HepG2 (cell line): ENCODE data around the gene CBLC. TPM values are rescaled to one million over a fixed set of nuclear protein-coding genes. Genes with fewer than 3 reads are reported as not detected.

ENCODE experiments used
- ATF7-NPFF ChIP-seq: sonication (generic); formaldehyde crosslinking; IDR thresholded peaks from 2 replicates; pipeline ENCODE4 v1.8.1; 2023; ENCODE audit warnings: mild to moderate bottlenecking, low read depth, missing genetic modification reagents, moderate library complexity
- BHLHE40 ChIP-seq: IDR thresholded peaks from 2 replicates; pipeline ENCODE4 v1.6.1; 2011; ENCODE audit warnings: low read length, improper control_type of control experiment
- FOSL1 ChIP-seq: sonication (generic); formaldehyde crosslinking; IDR thresholded peaks from 2 replicates; pipeline ENCODE4 v1.9.0; 2021; ENCODE audit warnings: missing genetic modification reagents, borderline replicate concordance
- FOXA1 ChIP-seq, 2 experiments: fragments of 450-650 bp in 1 of 2; sonication (generic) in 1 of 2; formaldehyde crosslinking in 1 of 2; IDR thresholded peaks; 2 replicates each; pipeline versions ENCODE4 v1.4.0 to v1.6.1; 2016 to 2020; ENCODE audit warnings: missing genetic modification reagents in 1 of 2
- HNRNPLL ChIP-seq: fragments of 200-400 bp; formaldehyde crosslinking; IDR thresholded peaks from 2 replicates; pipeline ENCODE4 v1.6.1; 2017; ENCODE audit warnings: mild to moderate bottlenecking, low read depth, low read length; ENCODE audit not compliant: poor library complexity, severe bottlenecking
- IKZF5 ChIP-seq: IDR thresholded peaks from 2 replicates; pipeline ENCODE4 v1.6.1; 2018; ENCODE audit warnings: missing genetic modification reagents, mild to moderate bottlenecking, missing compliant biosample characterization
- KLF13 ChIP-seq: sonication (generic); formaldehyde crosslinking; IDR thresholded peaks from 2 replicates; pipeline ENCODE4 v1.4.0; 2020; ENCODE audit warnings: mild to moderate bottlenecking, missing genetic modification reagents
- MTA1 ChIP-seq: sonication (generic); formaldehyde crosslinking; IDR thresholded peaks from 2 replicates; pipeline ENCODE4 v1.4.0; 2020; ENCODE audit warnings: missing genetic modification reagents, mild to moderate bottlenecking, borderline replicate concordance
- SIX4 ChIP-seq: sonication (generic); formaldehyde crosslinking; IDR thresholded peaks from 2 replicates; pipeline ENCODE4 v1.4.0; 2020; ENCODE audit warnings: missing genetic modification reagents
- TAF1 ChIP-seq: sonication (generic); formaldehyde crosslinking; IDR thresholded peaks from 2 replicates; pipeline ENCODE4 v1.4.0; 2020; ENCODE audit warnings: missing genetic modification reagents
- ZBTB2 ChIP-seq: sonication (generic); formaldehyde crosslinking; IDR thresholded peaks from 2 replicates; pipeline ENCODE4 v1.8.0; 2022; ENCODE audit warnings: low read depth, missing genetic modification reagents
- ZNF30 ChIP-seq: sonication (generic); formaldehyde crosslinking; IDR thresholded peaks from 2 replicates; pipeline ENCODE4 v1.5.0; 2020; ENCODE audit warnings: mild to moderate bottlenecking, missing genetic modification reagents
- ZNF768 ChIP-seq: sonication (generic); formaldehyde crosslinking; IDR thresholded peaks from 2 replicates; pipeline ENCODE4 v1.4.0; 2020; ENCODE audit warnings: missing genetic modification reagents
- ZSCAN25 ChIP-seq: sonication (generic); formaldehyde crosslinking; IDR thresholded peaks from 2 replicates; pipeline ENCODE4 v1.8.0; 2022; ENCODE audit warnings: mild to moderate bottlenecking, missing genetic modification reagents
- polyA plus RNA-seq, 8 experiments: library from polyadenylated mRNA; depleted of rRNA in 3 of 8; stranded (reverse) in 7 of 8; unstranded in 1 of 8; fragments of >200 nt; fragmentation: Illumina TruSeq in 4 of 8; extraction: Trizol in 4 of 8; gene quantifications; 2 replicates each; pipeline versions ENCODE4 v1.2.1 to v1.2.3, GENCODE V29; 2011 to 2016; ENCODE audit warnings: low read depth in 4 of 8, missing spikeins in 1 of 8, mixed read lengths in 1 of 8; ENCODE audit not compliant: insufficient read depth in 1 of 8
- total RNA-seq, 5 experiments: library from RNA; depleted of rRNA; stranded (reverse); fragments of >200 nt; fragmentation: Illumina TruSeq; extraction: Trizol; gene quantifications; 2 replicates each; pipeline ENCODE4 v1.2.3, GENCODE V29; 2016; ENCODE audit warnings: low read depth in 1 of 5
- TF ChIP-seq, protein P1 (sequence below): IDR thresholded peaks from 2 replicates; pipeline ENCODE4 v1.6.1; 2016
- TF ChIP-seq, protein P2 (sequence below): sonication (generic); formaldehyde crosslinking; IDR thresholded peaks from 2 replicates; pipeline ENCODE4 v1.5.1; 2020; ENCODE audit warnings: missing genetic modification reagents, mild to moderate bottlenecking, borderline replicate concordance
- TF ChIP-seq, protein P3 (sequence below): sonication (generic); formaldehyde crosslinking; IDR thresholded peaks from 2 replicates; pipeline ENCODE4 v1.8.0; 2022; ENCODE audit warnings: mild to moderate bottlenecking, missing genetic modification reagents
- TF ChIP-seq, protein P4 (sequence below): sonication (generic); formaldehyde crosslinking; IDR thresholded peaks from 2 replicates; pipeline ENCODE4 v1.4.0; 2020; ENCODE audit warnings: missing genetic modification reagents, borderline replicate concordance

The CBLC gene
- total and polyA plus RNA-seq, 2 of the 13 experiments (the other 11 are each of a cell fraction or from before 2014, with no cell fraction given), result 1.8 to 2.6 TPM

DNA sequence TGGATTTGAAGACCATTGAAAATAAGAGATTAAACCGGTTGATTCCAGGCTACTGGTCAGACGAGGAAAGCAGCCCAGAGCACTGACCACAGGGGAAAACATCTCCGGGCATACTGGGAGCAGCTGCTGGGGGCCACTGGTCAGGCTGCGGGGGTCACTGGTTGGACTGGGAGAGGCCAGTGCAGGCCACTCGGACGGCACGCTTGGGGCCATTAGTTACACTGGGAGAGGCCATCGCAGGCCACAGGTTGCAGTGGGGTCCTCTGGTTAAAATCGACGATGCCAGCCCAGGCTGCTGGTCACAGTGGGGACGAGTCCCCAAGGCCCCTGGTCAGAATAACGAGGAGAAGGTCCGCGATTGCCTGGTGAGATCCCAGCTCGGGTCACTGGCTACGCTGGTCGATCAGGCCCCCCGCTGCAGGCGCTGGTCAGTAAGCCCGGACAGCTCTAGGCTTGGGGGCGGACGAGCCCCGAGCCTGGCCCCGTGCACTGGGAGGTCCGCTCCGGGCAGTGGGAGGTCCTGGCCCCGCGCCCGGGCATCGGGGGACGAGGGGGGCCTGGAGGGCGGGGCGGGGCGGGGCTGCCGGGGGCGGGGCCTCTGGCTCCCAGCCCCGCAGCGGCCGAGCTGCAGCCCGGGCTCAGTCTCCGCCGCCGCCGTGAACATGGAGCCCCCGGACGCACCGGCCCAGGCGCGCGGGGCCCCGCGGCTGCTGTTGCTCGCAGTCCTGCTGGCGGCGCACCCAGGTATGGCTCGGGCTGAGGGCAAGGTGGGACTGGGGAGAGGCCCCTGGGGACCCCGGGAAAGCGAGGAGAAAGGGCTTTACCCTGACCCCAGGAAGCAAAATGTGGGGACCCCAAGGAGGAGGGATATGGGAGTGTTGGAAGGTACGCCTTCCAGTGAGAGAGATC is 31.0 kb downstream of the CBLC start, which contains the start of gene BCAM (continued):
- TF ChIP-seq, protein P1, sequence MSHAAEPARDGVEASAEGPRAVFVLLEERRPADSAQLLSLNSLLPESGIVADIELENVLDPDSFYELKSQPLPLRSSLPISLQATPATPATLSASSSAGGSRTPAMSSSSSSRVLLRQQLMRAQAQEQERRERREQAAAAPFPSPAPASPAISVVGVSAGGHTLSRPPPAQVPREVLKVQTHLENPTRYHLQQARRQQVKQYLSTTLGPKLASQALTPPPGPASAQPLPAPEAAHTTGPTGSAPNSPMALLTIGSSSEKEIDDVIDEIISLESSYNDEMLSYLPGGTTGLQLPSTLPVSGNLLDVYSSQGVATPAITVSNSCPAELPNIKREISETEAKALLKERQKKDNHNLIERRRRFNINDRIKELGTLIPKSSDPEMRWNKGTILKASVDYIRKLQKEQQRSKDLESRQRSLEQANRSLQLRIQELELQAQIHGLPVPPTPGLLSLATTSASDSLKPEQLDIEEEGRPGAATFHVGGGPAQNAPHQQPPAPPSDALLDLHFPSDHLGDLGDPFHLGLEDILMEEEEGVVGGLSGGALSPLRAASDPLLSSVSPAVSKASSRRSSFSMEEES (CRISPR knock-in tag), result no peak; the same call in 1 of the 2 replicates
- no peak for TF ChIP-seq ZNF30 (CRISPR knock-in tag)
- TF ChIP-seq KLF13 (CRISPR knock-in tag), result no peak
- TF ChIP-seq MTA1 (CRISPR knock-in tag), result peak; percentile 55; the same call in 1 of the 2 replicates
- no peak for TF ChIP-seq ATF7-NPFF (CRISPR knock-in tag)
- TF ChIP-seq, protein P2, sequence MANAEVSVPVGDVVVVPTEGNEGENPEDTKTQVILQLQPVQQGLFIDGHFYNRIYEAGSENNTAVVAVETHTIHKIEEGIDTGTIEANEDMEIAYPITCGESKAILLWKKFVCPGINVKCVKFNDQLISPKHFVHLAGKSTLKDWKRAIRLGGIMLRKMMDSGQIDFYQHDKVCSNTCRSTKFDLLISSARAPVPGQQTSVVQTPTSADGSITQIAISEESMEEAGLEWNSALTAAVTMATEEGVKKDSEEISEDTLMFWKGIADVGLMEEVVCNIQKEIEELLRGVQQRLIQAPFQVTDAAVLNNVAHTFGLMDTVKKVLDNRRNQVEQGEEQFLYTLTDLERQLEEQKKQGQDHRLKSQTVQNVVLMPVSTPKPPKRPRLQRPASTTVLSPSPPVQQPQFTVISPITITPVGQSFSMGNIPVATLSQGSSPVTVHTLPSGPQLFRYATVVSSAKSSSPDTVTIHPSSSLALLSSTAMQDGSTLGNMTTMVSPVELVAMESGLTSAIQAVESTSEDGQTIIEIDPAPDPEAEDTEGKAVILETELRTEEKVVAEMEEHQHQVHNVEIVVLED (CRISPR knock-in tag), result no peak
- TF ChIP-seq FOSL1, result no peak
- TF ChIP-seq FOXA1 (IDR thresholded peaks at IDR 0.05), result no peak
- no peak for TF ChIP-seq FOXA1 (CRISPR knock-in tag; IDR thresholded peaks at IDR 0.05)
- TF ChIP-seq ZNF768 (CRISPR knock-in tag), result peak; percentile 79; the same call in 1 of the 2 replicates
- TF ChIP-seq ZSCAN25 (CRISPR knock-in tag), result no peak
- TF ChIP-seq, protein P3, sequence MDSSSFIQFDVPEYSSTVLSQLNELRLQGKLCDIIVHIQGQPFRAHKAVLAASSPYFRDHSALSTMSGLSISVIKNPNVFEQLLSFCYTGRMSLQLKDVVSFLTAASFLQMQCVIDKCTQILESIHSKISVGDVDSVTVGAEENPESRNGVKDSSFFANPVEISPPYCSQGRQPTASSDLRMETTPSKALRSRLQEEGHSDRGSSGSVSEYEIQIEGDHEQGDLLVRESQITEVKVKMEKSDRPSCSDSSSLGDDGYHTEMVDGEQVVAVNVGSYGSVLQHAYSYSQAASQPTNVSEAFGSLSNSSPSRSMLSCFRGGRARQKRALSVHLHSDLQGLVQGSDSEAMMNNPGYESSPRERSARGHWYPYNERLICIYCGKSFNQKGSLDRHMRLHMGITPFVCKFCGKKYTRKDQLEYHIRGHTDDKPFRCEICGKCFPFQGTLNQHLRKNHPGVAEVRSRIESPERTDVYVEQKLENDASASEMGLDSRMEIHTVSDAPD (CRISPR knock-in tag), result no peak
- TF ChIP-seq, protein P4, sequence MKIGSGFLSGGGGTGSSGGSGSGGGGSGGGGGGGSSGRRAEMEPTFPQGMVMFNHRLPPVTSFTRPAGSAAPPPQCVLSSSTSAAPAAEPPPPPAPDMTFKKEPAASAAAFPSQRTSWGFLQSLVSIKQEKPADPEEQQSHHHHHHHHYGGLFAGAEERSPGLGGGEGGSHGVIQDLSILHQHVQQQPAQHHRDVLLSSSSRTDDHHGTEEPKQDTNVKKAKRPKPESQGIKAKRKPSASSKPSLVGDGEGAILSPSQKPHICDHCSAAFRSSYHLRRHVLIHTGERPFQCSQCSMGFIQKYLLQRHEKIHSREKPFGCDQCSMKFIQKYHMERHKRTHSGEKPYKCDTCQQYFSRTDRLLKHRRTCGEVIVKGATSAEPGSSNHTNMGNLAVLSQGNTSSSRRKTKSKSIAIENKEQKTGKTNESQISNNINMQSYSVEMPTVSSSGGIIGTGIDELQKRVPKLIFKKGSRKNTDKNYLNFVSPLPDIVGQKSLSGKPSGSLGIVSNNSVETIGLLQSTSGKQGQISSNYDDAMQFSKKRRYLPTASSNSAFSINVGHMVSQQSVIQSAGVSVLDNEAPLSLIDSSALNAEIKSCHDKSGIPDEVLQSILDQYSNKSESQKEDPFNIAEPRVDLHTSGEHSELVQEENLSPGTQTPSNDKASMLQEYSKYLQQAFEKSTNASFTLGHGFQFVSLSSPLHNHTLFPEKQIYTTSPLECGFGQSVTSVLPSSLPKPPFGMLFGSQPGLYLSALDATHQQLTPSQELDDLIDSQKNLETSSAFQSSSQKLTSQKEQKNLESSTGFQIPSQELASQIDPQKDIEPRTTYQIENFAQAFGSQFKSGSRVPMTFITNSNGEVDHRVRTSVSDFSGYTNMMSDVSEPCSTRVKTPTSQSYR (CRISPR knock-in tag), result peak; percentile 44; the same call in 1 of the 2 replicates
- no peak for TF ChIP-seq IKZF5 (CRISPR knock-in tag)
- peak; percentile 77 for TF ChIP-seq TAF1
- TF ChIP-seq BHLHE40, result no peak
- no peak for TF ChIP-seq SIX4
- no peak for TF ChIP-seq ZBTB2 (CRISPR knock-in tag)
- TF ChIP-seq HNRNPLL, result peak; percentile 48
